Forelimb muscle (tissue), 1 donor: ENCODE results near the gene IRS2. TPM values are rescaled to one million over a fixed set of nuclear protein-coding genes. Genes with fewer than 3 reads are reported as not detected.
A peak's percentile ranks its signal among the peaks of the same experiment; 100 is the strongest.
"Not testable (repeated sequence)": the region's sequence is repeated elsewhere in the genome, so short reads cannot be mapped to it uniquely, and the experiment has no call there.

ENCODE experiments used
- DNase-seq: peaks from one replicate; pipeline ENCODE4 v3.0.0-alpha.2; 2013; ENCODE audit warnings: low read depth
- polyA plus RNA-seq: library from polyadenylated mRNA; unstranded; fragments of 120-200 nt; gene quantifications from one replicate; pipeline ENCODE4 v1.2.1, GENCODE V29; 2013; ENCODE audit not compliant: insufficient read length

Gene IRS2
- polyA plus RNA-seq, 1 donor: 3.8 TPM

- DNase-seq: no peak
Measured at GRCh38 chr13:109755551-109755950, 30.8 kb downstream of the IRS2 start.

GRCh38 chr13:109751477-109751876, 34.9 kb downstream of the IRS2 start:
- DNase-seq: no peak

DNA sequence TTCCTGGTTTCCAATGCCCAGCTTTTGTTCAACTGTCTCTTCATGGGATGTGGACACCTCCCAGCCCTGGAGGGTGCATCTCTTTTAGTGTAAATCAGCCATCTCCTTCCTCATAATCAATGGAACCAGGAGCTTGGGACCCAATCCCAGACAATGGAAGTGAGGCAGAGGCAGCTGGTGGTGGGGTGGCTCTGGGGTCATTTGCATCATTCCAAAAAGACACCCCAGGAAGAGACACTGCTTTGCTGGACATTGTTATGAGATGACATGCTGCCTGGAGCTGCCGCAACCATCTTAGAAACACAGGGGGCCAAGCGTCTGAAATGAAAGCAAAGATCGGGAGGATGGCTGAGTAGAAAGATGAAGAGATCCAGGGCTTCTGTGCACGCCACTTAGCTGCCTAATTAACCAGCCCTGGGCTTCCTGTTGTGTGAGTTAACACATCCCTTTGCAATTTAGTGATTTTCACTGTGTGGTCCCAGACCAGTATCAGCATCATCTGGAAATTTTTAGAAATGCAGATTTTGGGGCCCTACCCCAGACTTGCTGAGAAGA, 36.1 kb downstream of the IRS2 start:
- no peak for DNase-seq

DNA sequence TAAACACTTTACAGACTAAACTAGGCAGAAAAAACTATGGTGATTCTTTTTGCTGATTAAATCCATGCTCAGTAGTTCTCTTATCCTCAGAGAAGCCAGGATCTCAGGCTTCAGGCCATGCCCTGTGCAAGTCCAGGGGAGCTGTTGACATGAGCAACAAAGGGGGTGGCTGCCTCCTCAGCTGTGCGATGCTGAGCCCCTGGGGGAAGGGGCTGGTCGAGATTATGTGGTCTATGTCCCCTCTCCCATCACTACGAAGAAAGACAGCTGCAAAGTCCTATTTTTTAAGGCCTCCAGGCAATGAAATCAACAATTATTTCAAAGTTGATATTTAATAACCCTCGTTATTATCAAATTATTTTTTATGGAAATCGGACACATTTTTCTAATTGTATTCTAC, 37.0 kb downstream of the IRS2 start:
- no peak for DNase-seq

DNA sequence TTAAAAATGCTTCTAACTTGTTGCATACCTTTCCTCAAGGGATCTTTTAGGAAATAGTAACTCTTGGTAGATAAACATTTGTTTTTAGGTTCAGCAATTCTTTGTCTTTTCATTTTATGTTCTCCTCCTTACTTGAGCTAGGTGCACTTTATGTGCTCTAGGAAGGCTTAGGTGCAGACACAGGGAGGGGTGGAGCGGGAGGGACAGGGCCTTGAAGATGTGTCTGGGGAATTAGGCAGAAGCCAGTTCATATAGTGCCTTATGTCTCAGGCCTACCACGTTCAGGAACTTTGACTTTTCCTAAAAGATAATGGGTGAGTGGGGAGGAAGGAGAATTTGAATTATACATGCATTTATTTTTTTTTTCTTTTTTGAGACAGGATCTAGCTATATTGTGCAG, 37.7 kb downstream of the IRS2 start:
- DNase-seq: no peak

DNA sequence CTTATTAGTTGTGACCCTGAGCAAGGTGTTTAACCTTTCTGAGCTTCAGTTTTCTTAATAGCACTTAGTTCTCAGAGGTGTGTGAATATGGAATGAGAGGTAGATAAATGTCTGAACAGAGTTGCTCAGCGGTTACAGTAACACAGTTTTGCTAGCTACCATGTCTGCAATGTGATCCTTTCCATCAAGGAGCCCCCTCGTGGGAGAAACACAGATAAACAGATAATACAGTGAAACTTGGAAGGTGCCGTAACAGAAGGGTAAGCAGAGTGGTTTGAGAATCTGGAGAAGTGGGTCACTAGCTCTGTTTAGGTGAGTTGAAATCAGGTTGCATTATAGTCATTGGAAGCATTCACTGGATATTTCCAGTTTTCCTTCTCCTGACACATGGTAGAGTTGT, 38.9 kb downstream of the IRS2 start:
- no peak for DNase-seq

DNA sequence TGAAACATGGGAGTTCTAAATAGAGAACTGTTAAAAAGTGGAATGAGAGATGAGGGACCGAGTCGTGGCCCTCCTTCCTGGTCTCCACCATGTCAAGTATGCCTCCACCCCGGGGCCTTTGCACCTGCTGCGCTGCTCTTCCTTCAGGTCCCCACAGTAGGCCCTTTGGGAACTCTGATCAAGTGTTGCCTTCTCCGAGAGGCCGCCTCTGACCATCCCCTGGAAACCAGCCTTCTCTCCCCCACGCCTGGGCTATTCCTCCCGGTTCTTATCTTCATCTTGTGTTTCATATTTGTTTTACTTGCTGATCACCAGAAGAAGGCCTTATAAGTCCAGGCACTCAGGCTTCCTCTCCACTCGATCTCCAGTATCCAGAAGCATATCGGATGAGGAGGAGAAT, 40.0 kb downstream of the IRS2 start:
- no peak for DNase-seq

DNA sequence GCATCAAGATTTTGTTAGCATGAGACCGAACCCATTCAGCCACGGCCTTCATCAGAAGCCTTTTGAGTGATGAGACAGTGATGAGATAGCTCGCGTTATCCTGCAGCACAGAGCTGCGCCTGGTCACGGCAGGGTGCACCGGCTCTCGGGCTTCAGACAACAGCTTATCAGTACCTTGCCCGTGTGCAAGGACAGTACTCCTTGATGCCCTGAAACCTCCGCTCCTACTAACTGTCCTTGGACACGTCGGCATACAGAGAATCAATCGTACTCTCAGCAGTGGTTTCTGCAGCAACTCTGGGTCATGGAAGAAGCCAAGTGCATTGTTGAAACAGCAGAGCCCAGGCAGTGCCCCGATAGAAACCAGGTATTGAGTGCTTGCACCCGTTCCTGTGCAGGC, 40.7 kb downstream of the IRS2 start:
- DNase-seq: no peak

- no peak for DNase-seq
Measured at GRCh38 chr13:109745060-109745459, 41.3 kb downstream of the IRS2 start.

DNA sequence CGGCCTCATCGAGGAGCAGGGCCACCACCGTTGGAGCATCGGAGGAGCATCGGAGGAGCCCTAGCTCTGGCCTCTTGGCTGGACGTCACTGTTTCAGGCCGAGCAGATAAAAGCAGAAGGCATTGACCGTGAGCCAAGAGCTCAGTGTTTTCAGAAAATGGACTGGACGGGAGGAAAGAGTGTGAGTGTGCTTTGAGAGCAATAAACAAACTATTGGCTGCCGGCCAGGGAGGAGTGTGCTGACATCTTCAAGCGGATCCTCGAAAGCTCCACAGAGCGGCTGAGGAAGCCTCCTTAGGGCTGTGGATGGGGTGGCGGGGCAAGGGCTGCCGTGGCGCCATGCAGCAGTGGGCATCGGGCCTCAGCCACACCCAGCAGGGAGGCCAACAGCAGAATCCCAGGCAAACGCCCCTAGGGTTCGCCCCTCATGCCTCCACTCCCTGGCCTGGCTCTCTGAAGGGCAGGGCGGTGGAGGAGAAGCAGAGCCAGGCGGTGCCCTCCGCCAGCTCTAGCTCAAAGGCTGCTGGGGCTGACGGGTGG, 41.8 kb downstream of the IRS2 start:
- DNase-seq: peak; percentile 36

GRCh38 chr13:109743706-109744453, 42.5 kb downstream of the IRS2 start:
- DNase-seq: no peak

- no peak for DNase-seq
Measured at GRCh38 chr13:109741966-109742365, 44.4 kb downstream of the IRS2 start.

DNA sequence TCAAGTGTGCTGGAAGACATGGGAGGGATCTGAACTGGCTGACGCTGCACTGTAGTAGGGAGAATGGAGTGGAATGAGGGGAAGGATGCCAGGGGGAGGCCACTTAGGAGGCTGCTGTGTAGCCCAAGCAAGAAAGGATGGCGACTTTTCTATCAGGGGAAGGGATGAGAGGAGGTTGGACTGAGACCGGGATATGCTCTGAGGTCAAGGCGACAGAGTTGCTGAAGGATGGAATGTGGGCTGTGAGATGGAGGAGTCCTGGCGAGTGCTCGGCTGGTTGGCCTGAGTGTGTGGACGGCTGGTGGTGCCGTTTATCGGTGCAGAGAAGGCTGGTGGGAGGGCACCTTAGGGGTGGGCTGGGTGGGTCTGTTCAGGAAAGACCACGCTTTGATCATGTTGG, 45.7 kb downstream of the IRS2 start:
- no peak for DNase-seq

DNA sequence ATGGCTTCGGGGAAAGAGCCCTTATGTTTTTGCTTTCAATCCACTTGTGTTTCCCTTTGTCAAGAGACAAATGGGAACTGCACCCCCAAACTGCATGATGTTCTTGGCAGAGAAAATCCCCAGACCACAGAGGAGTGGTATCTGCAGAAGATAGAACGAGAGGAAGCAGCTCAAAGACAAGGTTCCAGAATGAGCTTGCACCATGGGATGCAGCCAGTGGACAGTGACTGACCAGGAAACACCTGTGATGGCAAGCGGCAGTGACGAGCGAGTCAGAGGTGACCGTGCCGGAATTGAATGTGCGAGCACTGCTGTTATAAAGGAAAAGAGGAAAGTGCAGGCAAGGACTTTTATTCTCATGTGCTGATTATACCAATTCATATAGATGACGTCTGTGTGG, 46.3 kb downstream of the IRS2 start:
- no peak for DNase-seq

- no peak for DNase-seq
Measured at GRCh38 chr13:109738298-109738746, 48.1 kb downstream of the IRS2 start.

GRCh38 chr13:109737606-109738005, 48.8 kb downstream of the IRS2 start:
- no peak for DNase-seq

- no peak for DNase-seq
Measured at GRCh38 chr13:109737046-109737573, 49.3 kb downstream of the IRS2 start.

DNA sequence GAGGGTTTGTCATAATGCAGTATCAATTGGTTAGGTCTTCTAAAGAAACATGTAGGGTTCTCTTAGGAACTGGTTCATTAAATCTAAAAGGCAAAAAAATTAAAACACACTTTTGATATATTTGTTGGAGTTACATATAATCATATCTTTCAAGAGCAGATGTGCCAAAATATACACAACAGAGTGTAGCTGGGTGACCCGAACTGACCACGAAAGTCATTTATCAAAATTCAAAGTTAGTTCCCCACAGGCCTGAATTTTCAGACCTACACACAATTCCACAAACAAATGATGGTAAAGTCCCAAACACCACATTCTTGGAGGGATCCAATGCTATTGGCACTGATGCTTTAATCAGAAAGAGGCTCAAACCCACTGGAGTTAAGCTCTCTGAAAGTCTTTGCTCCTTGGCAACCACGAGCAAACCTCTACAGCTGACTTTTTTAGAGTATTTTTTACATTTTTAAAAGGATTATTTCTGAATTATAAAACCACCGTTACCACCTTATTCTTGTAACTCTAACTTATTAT, 50.9 kb downstream of the IRS2 start:
- no peak for DNase-seq

GRCh38 chr13:109734002-109734785, 52.2 kb downstream of the IRS2 start:
- DNase-seq: no peak

DNA sequence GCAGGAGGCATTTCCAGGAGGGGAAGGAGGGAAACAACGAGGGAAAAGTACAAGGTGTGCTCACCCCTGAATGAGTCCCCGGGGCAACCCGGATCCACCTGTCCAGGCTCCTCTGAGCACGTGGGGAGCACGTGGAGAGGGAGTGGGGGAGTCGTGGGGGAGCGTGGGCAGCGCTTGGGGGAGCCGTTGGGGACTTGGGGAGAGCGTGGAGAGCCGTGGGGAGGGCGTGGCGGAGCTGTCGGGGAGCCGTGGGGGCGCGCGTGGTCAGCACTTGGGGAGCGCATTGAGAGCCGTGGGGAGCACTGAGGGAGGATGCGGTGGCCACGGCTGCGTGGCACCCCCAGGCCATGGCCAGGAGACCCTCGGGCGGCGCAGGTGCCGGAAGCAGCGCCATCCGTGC, 52.8 kb downstream of the IRS2 start:
- no peak for DNase-seq

DNA sequence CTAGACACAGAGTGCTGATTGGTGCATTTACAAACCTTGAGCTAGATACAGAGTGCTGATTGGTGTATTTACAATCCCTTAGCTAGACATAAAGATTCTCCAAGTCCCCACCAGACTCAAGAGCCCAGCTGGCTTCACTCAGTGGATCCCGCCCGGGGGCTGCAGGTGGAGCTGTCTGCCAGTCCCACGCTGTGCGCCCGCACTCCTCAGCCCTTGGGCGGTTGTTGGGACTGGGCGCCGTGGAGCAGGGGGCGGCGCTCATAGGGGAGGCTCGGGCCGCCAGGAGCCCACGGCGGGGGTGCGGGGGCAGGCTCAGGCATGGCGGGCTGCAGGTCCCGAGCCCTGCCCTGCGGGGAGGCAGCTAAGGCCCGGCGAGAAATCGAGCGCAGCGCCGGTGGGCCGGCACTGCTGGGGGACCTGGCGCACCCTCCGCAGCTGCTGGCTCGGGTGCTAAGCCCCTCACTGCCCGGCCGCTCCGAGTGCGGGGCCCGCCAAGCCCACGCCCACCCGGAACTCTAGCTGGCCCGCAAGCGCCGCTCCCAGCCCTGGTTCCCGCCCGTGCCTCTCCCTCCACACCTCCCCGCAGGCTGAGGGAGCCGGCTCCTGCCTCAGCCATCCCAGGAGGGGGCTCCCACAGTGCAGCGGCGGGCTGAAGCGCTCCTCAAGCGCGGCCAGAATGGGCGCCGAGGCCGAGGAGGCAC, 53.8 kb downstream of the IRS2 start:
- DNase-seq: not testable (repeated sequence)
